Measurements from ENCODE around the gene COLGALT1.

The COLGALT1 gene

GRCh38 chr19:17605117-17605516 is 49.7 kb downstream of the COLGALT1 start:
- Histone ChIP-seq H3K4me2 (ENCODE audit: low read depth, low read length, poor library complexity, severe bottlenecking) (peak overlapping the region; percentile 60), H3K27me3 (ENCODE audit: low read length) (no peaks in the 10 kb centered on the region), H3K9ac (ENCODE audit: low read length) (no peak overlapping the region)

GRCh38 chr19:17605761-17606589 is 50.5 kb downstream of the COLGALT1 start:
- TF ChIP-seq EZH2phosphoT487 (conservative IDR thresholded peaks at IDR 0.05; ENCODE audit: low read length) (no peak), CTCF (IDR thresholded peaks at IDR 0.05; ENCODE audit: insufficient read depth, low read length, poor library complexity, severe bottlenecking) (peak; percentile 41)
- no peaks in the 10 kb centered on the region for H3K9me3 ChIP-seq (ENCODE audit: insufficient read depth, low read length)
- H3K9me2 ChIP-seq (replicated peaks; ENCODE audit: insufficient read depth, low read length), result no peaks in the 10 kb centered on the region
- H3F3A ChIP-seq (ENCODE audit: insufficient read depth), result 0 out of 2 replicates have a peak, but pooled peaks cover 9% of the 10 kb centered on the region
- peak overlapping the region; percentile 76 for H3K27ac ChIP-seq (ENCODE audit: low read depth, low read length)
- no peaks in the 10 kb centered on the region for H3K79me2 ChIP-seq (ENCODE audit: insufficient read depth, low read length)
- H3K4me2 ChIP-seq (ENCODE audit: low read depth, low read length, poor library complexity, severe bottlenecking), result peak overlapping the region; percentile 60
- peak overlapping the region; percentile 56 for H3K4me3 ChIP-seq (ENCODE audit: insufficient read depth, low read length, poor library complexity, severe bottlenecking)
- peak overlapping the region; percentile 57 for H3K9ac ChIP-seq (ENCODE audit: low read length)
- H3K27me3 ChIP-seq (ENCODE audit: low read length), result no peaks in the 10 kb centered on the region
- no peaks in the 10 kb centered on the region for H3K36me3 ChIP-seq (ENCODE audit: low read length)
- H4K20me1 ChIP-seq (ENCODE audit: low read depth, low read length), result no peaks in the 10 kb centered on the region
- peak overlapping the region; percentile 63 for H2AFZ ChIP-seq (ENCODE audit: low read depth, low read length, severe bottlenecking)

More at GRCh38 chr19:17605117-17605516, 49.7 kb downstream of the COLGALT1 start:
- no peaks in the 10 kb centered on the region for H4K20me1 ChIP-seq (ENCODE audit: low read depth, low read length)
- H3K9me2 ChIP-seq (replicated peaks; ENCODE audit: insufficient read depth, low read length), result no peaks in the 10 kb centered on the region
- H3K9me3 ChIP-seq (ENCODE audit: insufficient read depth, low read length), result no peaks in the 10 kb centered on the region
- H3F3A ChIP-seq (ENCODE audit: insufficient read depth), result 0 out of 2 replicates have a peak, but pooled peaks cover 9% of the 10 kb centered on the region
- TF ChIP-seq EZH2phosphoT487 (conservative IDR thresholded peaks at IDR 0.05; ENCODE audit: low read length) (no peak), CTCF (IDR thresholded peaks at IDR 0.05; ENCODE audit: insufficient read depth, low read length, poor library complexity, severe bottlenecking) (no peak)
- no peaks in the 10 kb centered on the region for H3K79me2 ChIP-seq (ENCODE audit: insufficient read depth, low read length)
- H3K27ac ChIP-seq (ENCODE audit: low read depth, low read length), result no peak overlapping the region
- H3K36me3 ChIP-seq (ENCODE audit: low read length), result no peaks in the 10 kb centered on the region
- H2AFZ ChIP-seq (ENCODE audit: low read depth, low read length, severe bottlenecking), result no peak overlapping the region
- no peak overlapping the region for H3K4me3 ChIP-seq (ENCODE audit: insufficient read depth, low read length, poor library complexity, severe bottlenecking)

GRCh38 chr19:17606590-17607185 is 51.2 kb downstream of the COLGALT1 start:
- Histone ChIP-seq H3K9ac (ENCODE audit: low read length) (peak overlapping the region; percentile 57), H3K79me2 (ENCODE audit: insufficient read depth, low read length) (no peaks in the 10 kb centered on the region), H3K9me3 (ENCODE audit: insufficient read depth, low read length) (no peaks in the 10 kb centered on the region), H4K20me1 (ENCODE audit: low read depth, low read length) (no peaks in the 10 kb centered on the region), H3K36me3 (ENCODE audit: low read length) (no peaks in the 10 kb centered on the region), H3K27ac (ENCODE audit: low read depth, low read length) (no peak overlapping the region), H3K4me3 (ENCODE audit: insufficient read depth, low read length, poor library complexity, severe bottlenecking) (peak overlapping the region; percentile 56), H2AFZ (ENCODE audit: low read depth, low read length, severe bottlenecking) (peak overlapping the region; percentile 61), H3F3A (ENCODE audit: insufficient read depth) (0 out of 2 replicates have a peak, but pooled peaks cover 9% of the 10 kb centered on the region), H3K27me3 (ENCODE audit: low read length) (no peaks in the 10 kb centered on the region), H3K9me2 (replicated peaks; ENCODE audit: insufficient read depth, low read length) (no peaks in the 10 kb centered on the region), H3K4me2 (ENCODE audit: low read depth, low read length, poor library complexity, severe bottlenecking) (peak overlapping the region; percentile 60)
- no peak for TF ChIP-seq EZH2phosphoT487 (conservative IDR thresholded peaks at IDR 0.05; ENCODE audit: low read length)
- no peak for TF ChIP-seq CTCF (IDR thresholded peaks at IDR 0.05; ENCODE audit: insufficient read depth, low read length, poor library complexity, severe bottlenecking)

Measured in SU-DHL-6 (cell line).